Activated T-cell treated with anti-CD3 and anti-CD28 coated beads, Interleukin-2, amount 50 U/mL, for 4 hours (primary cell): ENCODE results near the gene CLMP. TPM values are rescaled to one million over a fixed set of nuclear protein-coding genes. Genes with fewer than 3 reads are reported as not detected.
"Not testable (repeated sequence)": the region's sequence is repeated elsewhere in the genome, so short reads cannot be mapped to it uniquely, and the experiment has no call there.

ENCODE experiments used
- ATAC-seq, 2 donors: fragments of 200-7000 bp; cut with Tn5 transposase; one replicate each; pipeline ENCODE4 v1.10.0; 2021
- DNase-seq: peaks from one replicate; pipeline ENCODE4 v3.0.0-alpha.2; 2020
- H3K27me3 Mint-ChIP-seq: one replicate; pipeline ENCODE4 v1.8.0; 2021; ENCODE audit warnings: low read depth, mixed read lengths
- H3K36me3 Mint-ChIP-seq: one replicate; pipeline ENCODE4 v1.8.0; 2022; ENCODE audit warnings: mixed read lengths; ENCODE audit not compliant: insufficient read depth
- H3K4me1 Mint-ChIP-seq: one replicate; pipeline ENCODE4 v1.8.0; 2021; ENCODE audit warnings: low read depth, mixed read lengths
- H3K4me3 Mint-ChIP-seq: one replicate; pipeline ENCODE4 v1.8.0; 2021; ENCODE audit warnings: mild to moderate bottlenecking, moderate library complexity, mixed read lengths
- H3K9me3 Mint-ChIP-seq: one replicate; pipeline ENCODE4 v1.8.0; 2021; ENCODE audit warnings: mixed read lengths
- total RNA-seq, 3 donors: library from RNA; stranded (reverse); gene quantifications; one replicate each; pipeline ENCODE4 v1.2.1, GENCODE V29; 2021

The CLMP gene
- total RNA-seq, 3 donors from 2014 or later: 0.11 to 0.25 (median 0.11) TPM

DNA sequence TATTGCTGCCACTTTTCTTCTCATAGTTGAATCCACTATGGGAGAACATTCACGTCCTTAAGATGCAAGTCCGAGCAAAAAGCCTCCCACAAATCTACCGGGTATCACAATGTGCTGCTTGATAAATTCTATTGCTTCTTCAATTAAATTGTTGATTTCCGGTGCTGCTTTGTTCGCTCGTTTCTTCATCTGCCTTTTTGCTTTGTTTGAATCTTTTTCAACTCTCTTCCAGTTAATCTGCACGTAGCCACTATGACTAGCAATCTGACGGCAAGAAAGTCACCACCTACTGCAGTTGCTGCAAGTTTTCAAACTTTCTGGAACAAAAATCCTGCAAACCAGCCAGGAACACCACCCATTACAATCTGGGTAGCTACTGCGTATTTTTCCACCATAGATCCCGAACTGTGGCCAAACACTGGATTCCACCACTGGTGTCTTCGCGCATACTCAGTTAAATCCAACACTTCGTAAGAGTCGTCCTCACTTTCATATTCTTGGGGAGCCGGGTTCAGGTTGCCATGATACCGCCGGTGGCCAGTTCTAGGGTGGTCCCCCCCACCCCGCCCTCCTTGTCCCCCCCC lies 59.1 kb downstream of the CLMP start:
- no peaks in the 10 kb centered on the region for H3K9me3 Mint-ChIP-seq
- ATAC-seq (no peak), DNase-seq (no peak)
- no peak overlapping the region for H3K4me3 Mint-ChIP-seq
- H3K36me3 Mint-ChIP-seq: no peaks in the 10 kb centered on the region
- peaks cover 1% of the 10 kb centered on the region for H3K4me1 Mint-ChIP-seq
- H3K27me3 Mint-ChIP-seq: no peaks in the 10 kb centered on the region

DNA sequence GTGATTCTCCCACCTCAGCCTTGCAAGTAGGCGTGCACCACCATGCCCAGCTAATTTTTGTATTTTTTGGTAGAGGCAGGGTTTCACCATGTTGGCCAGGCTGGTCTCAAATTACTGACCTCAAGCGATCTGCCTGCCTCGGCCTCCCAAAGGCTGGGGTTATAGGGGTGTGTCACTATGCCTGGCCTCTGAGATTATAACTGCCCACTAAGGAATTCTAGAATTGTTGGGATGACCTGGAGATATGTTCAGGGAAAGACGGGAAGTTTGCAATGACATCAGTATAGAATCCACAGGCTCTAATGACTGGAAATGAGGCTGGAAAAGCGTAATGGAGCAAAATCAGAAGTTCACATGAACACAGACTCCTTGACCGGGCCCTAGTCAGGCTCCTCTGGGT lies 62.2 kb downstream of the CLMP start:
- Mint-ChIP-seq H3K9me3 (no peaks in the 10 kb centered on the region), H3K27me3 (no peaks in the 10 kb centered on the region), H3K4me1 (peaks cover 2% of the 10 kb centered on the region), H3K4me3 (no peak overlapping the region), H3K36me3 (no peaks in the 10 kb centered on the region)
- ATAC-seq: no peak
- DNase-seq: no peak

DNA sequence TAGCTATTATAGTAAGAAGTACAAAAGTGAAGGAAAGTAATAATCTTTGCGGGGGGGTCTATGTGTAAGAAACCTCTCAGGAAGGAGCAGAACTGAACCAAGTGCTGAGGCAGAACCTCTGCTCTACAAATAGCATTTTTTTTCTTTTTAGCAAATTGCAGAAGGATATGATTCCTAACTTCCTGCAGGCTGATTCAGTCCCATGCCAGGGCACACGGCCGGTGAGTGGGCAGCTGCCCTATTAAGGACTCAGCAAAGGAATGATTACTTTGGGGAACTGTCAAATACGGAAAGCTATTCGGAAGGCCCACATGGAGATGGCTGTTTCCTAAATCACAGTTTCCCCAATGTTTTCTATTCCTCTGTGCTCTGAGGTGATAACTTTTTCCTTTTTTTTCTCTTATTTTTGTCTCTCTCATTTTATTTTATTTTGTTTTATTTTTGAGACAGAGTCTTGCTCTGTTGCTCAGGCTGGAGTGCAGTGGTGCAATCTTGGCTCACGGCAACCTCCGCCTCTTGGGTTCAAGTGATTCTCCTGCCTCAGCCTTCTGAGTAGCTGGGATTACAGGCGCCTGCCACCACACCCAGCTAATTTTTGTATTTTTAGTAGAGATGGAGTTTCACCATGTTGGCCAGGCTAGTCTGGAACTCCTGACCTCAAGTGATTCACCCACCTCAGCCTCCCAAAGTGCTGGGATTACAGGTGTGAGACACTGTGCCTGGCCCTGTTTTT lies 62.8 kb downstream of the CLMP start:
- not testable (repeated sequence) for H3K36me3 Mint-ChIP-seq, H3K4me3 Mint-ChIP-seq, DNase-seq, H3K27me3 Mint-ChIP-seq, ATAC-seq, H3K9me3 Mint-ChIP-seq, H3K4me1 Mint-ChIP-seq

- ATAC-seq (no peak), DNase-seq (no peak)
- peaks cover 2% of the 10 kb centered on the region for H3K4me1 Mint-ChIP-seq
- no peaks in the 10 kb centered on the region for H3K36me3 Mint-ChIP-seq
- H3K9me3 Mint-ChIP-seq: no peaks in the 10 kb centered on the region
- H3K27me3 Mint-ChIP-seq: no peaks in the 10 kb centered on the region
- no peak overlapping the region for H3K4me3 Mint-ChIP-seq
These were observed 65.1 kb downstream of the CLMP start for GRCh38 chr11:123129920-123130319.

GRCh38 chr11:123125169-123125568 lies 69.9 kb downstream of the CLMP start:
- Mint-ChIP-seq H3K4me1 (peaks cover 2% of the 10 kb centered on the region), H3K27me3 (peaks cover 10% of the 10 kb centered on the region), H3K36me3 (no peaks in the 10 kb centered on the region), H3K9me3 (no peaks in the 10 kb centered on the region), H3K4me3 (no peak overlapping the region)
- ATAC-seq (no peak), DNase-seq (no peak)

GRCh38 chr11:123122852-123123251 lies 72.2 kb downstream of the CLMP start:
- DNase-seq (no peak), ATAC-seq (no peak)
- H3K4me1 Mint-ChIP-seq: peaks cover 3% of the 10 kb centered on the region
- no peak overlapping the region for H3K4me3 Mint-ChIP-seq
- H3K36me3 Mint-ChIP-seq: no peaks in the 10 kb centered on the region
- H3K27me3 Mint-ChIP-seq: peaks cover 10% of the 10 kb centered on the region
- H3K9me3 Mint-ChIP-seq: no peaks in the 10 kb centered on the region

GRCh38 chr11:123122341-123122740 lies 72.7 kb downstream of the CLMP start:
- Mint-ChIP-seq H3K36me3 (no peaks in the 10 kb centered on the region), H3K9me3 (no peaks in the 10 kb centered on the region), H3K4me1 (peaks cover 3% of the 10 kb centered on the region), H3K27me3 (peaks cover 10% of the 10 kb centered on the region), H3K4me3 (no peak overlapping the region)
- ATAC-seq (no peak), DNase-seq (no peak)

- Mint-ChIP-seq H3K4me3 (no peak overlapping the region), H3K36me3 (no peaks in the 10 kb centered on the region), H3K27me3 (peaks cover 2% of the 10 kb centered on the region), H3K9me3 (peaks cover 3% of the 10 kb centered on the region), H3K4me1 (peaks cover 3% of the 10 kb centered on the region)
- ATAC-seq: no peak
- no peak for DNase-seq
These were observed 78.6 kb downstream of the CLMP start for GRCh38 chr11:123116486-123116885.

DNA sequence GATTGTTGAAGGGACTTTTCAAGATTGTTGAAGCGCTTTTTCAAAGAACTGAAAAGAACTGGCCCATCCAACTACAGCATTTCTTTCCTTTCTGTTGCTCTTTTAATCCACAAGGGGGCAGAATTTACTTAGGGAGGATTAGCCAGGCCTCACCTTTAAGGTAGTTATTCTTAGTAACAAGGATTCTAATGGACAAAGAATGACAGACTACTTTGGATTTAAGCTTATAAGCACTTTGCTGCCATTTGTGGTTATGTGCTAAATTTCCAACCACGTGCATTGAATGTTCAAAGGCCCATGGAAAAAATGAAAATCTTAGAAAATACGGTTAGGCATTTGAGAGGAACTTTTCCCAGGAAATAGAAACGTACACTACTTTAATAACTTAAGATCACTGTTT lies 83.6 kb downstream of the CLMP start:
- ATAC-seq: peak in 1 of 2 donors; percentile 61
- H3K36me3 Mint-ChIP-seq: no peaks in the 10 kb centered on the region

DNA sequence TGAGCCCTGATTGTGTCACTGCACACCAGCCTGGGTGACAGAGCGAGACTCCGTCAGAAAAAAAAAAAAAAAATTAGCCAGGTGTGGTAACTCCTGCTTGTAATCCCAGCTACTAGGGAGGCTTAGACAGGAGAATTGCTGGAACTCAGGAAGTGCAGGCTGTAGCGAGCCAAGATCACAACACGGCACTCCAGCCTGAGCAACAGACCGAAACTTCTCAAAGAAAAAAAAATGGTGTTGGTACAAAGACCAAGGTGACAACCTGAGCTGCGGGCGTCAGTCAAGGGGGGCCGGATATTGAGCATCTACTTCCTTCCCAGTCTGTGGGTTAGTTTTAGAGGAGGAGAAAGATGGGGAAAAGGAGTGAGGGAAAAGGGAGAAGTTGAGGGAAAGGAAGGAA lies 84.7 kb downstream of the CLMP start:
- Mint-ChIP-seq H3K27me3 (no peaks in the 10 kb centered on the region), H3K4me3 (no peak overlapping the region), H3K4me1 (peaks cover 3% of the 10 kb centered on the region), H3K9me3 (no peaks in the 10 kb centered on the region), H3K36me3 (no peaks in the 10 kb centered on the region)
- DNase-seq (no peak), ATAC-seq (no peak)

More for the DNA sequence above, 83.6 kb downstream of the CLMP start:
- no peak for DNase-seq
- Mint-ChIP-seq H3K27me3 (no peaks in the 10 kb centered on the region), H3K4me1 (peaks cover 3% of the 10 kb centered on the region), H3K9me3 (peaks cover 3% of the 10 kb centered on the region), H3K4me3 (no peak overlapping the region)

DNA sequence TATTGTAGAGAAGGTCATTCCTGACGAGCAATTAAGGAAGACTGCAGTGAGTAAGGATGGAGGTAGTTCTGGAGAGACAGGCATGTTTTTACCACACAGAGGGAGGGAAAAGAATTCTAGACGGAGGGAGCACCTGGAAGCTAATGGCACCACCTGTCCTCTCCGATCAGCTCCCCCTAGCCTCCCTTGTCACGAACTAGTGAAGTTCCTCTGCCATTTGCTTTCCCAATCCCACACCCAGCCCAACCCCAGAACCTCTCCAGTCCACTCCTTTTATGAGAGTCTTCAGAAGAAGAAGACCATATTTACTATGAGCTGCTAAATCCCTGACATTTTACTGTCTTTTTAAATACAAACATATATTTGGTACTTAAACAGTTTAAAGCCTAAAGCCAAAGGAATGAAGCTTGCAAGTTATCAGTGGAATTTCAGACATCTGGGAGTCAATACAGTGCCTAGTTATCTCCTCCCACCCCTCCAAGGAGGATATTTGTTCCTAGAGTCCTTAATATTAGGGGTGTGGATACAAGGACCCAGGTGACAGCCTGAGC lies 87.0 kb downstream of the CLMP start:
- Mint-ChIP-seq H3K4me3 (no peak overlapping the region), H3K4me1 (peaks cover 8% of the 10 kb centered on the region), H3K36me3 (no peaks in the 10 kb centered on the region), H3K27me3 (no peaks in the 10 kb centered on the region), H3K9me3 (no peaks in the 10 kb centered on the region)
- DNase-seq (no peak), ATAC-seq (no peak)

GRCh38 chr11:123104697-123105096 lies 90.4 kb downstream of the CLMP start:
- DNase-seq (no peak), ATAC-seq (no peak)
- peaks cover 25% of the 10 kb centered on the region for H3K4me1 Mint-ChIP-seq
- no peaks in the 10 kb centered on the region for H3K27me3 Mint-ChIP-seq
- no peak overlapping the region for H3K4me3 Mint-ChIP-seq
- H3K9me3 Mint-ChIP-seq: no peaks in the 10 kb centered on the region
- H3K36me3 Mint-ChIP-seq: no peaks in the 10 kb centered on the region

DNA sequence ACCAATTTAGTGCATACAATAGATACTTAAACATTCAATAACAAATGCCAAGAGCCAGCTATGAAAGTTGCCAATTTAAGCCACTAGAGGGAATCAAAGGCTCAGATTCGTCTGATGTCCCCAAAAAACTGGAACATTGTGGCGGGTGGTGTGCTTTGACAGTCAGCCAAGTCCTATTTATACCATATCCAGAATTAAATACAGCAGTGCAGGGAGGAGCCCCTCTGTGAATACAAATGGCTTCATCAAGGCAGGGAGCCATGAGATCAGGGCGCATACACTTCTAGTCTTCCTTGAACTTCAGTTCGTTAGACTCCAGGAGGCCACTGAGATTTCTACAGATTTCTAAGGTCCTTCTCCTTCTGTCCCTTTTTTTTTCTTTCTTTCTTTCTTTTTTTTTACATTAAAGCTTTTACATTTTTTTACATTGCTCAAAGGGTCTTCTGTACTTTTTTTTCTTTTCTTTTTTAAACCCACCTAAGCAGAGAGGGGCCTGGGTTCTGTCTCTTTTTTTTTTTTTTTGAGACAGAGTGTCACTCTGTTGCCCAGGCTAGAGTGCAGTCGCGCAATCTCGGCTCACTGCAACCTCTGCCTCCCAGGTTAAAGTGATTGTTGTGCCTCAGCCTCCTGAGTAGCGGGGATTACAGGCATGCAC lies 91.6 kb downstream of the CLMP start:
- no peak overlapping the region for H3K4me3 Mint-ChIP-seq
- H3K9me3 Mint-ChIP-seq: no peaks in the 10 kb centered on the region
- no peaks in the 10 kb centered on the region for H3K27me3 Mint-ChIP-seq
- H3K36me3 Mint-ChIP-seq: peaks cover 2% of the 10 kb centered on the region
- DNase-seq (peak; percentile 10), ATAC-seq (peak; percentile 63 to 72)
- peaks cover 26% of the 10 kb centered on the region for H3K4me1 Mint-ChIP-seq

GRCh38 chr11:123100379-123101085 lies 94.5 kb downstream of the CLMP start:
- peak in 1 of 2 donors; percentile 40 for ATAC-seq
- no peak for DNase-seq
- Mint-ChIP-seq H3K36me3 (peaks cover 2% of the 10 kb centered on the region), H3K27me3 (no peaks in the 10 kb centered on the region), H3K9me3 (no peaks in the 10 kb centered on the region), H3K4me3 (peak overlapping the region; percentile 31), H3K4me1 (peaks cover 26% of the 10 kb centered on the region)
